Left ventricle myocardium inferior (tissue), 1 donor: Measurements from ENCODE around the gene MCCC2. TPM values are rescaled to one million over a fixed set of nuclear protein-coding genes. Genes with fewer than 3 reads are reported as not detected.
"Not testable (repeated sequence)": the region's sequence is repeated elsewhere in the genome, so short reads cannot be mapped to it uniquely, and the experiment has no call there.

Experiments used
- DNase-seq: peaks from one replicate; pipeline ENCODE4 v3.0.0-alpha.2; 2020
- H3K27ac ChIP-seq: fragments of 200-600 bp; replicated peaks from 2 replicates; pipeline ENCODE4 v1.8.0; 2021
- H3K27me3 ChIP-seq: fragments of 200-600 bp; 2 replicates; pipeline ENCODE4 v1.8.0; 2021; ENCODE audit warnings: low read depth
- H3K36me3 ChIP-seq: fragments of 200-600 bp; 2 replicates; pipeline ENCODE4 v1.8.0; 2021
- H3K4me1 ChIP-seq: fragments of 200-600 bp; 2 replicates; pipeline ENCODE4 v1.8.0; 2021
- H3K4me3 ChIP-seq: fragments of 200-600 bp; 2 replicates; pipeline ENCODE4 v1.8.0; 2021; ENCODE audit warnings: mild to moderate bottlenecking, moderate library complexity
- H3K9me3 ChIP-seq: fragments of 200-600 bp; replicated peaks from 2 replicates; pipeline ENCODE4 v1.8.0; 2021
- intact Hi-C: fragments of 100-400 bp; cut with micrococcal nuclease; formaldehyde crosslinking; loops from one replicate; pipeline ENCODE4 v1.11.0; 2022
- total RNA-seq: library from RNA; stranded (reverse); fragmentation: NEBNext Ultra II Directional; extraction: Animal tissue kit (Norgen Biotek cat#: 25700); gene quantifications from one replicate; pipeline ENCODE4 v1.2.1, GENCODE V29; 2021
- TF ChIP-seq, protein P1 (sequence below): fragments of 200-600 bp; IDR thresholded peaks from 2 replicates; pipeline ENCODE4 v1.8.0; 2021; ENCODE audit warnings: antibody characterized with exemption, mild to moderate bottlenecking, borderline replicate concordance
- donor health status: DM: no; HTN: yes; CAD: no; lungs with severe emphysema.

The MCCC2 gene
- total RNA-seq, 1 donor from 2014 or later: 154 TPM

GRCh38 chr5:71640408-71640807 lies 53.3 kb downstream of the MCCC2 start:
- TF ChIP-seq, protein P1, sequence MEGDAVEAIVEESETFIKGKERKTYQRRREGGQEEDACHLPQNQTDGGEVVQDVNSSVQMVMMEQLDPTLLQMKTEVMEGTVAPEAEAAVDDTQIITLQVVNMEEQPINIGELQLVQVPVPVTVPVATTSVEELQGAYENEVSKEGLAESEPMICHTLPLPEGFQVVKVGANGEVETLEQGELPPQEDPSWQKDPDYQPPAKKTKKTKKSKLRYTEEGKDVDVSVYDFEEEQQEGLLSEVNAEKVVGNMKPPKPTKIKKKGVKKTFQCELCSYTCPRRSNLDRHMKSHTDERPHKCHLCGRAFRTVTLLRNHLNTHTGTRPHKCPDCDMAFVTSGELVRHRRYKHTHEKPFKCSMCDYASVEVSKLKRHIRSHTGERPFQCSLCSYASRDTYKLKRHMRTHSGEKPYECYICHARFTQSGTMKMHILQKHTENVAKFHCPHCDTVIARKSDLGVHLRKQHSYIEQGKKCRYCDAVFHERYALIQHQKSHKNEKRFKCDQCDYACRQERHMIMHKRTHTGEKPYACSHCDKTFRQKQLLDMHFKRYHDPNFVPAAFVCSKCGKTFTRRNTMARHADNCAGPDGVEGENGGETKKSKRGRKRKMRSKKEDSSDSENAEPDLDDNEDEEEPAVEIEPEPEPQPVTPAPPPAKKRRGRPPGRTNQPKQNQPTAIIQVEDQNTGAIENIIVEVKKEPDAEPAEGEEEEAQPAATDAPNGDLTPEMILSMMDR: no peak
- intact Hi-C loops: no loop called here
- Histone ChIP-seq H3K9me3 (no peaks in the 10 kb centered on the region), H3K36me3 (peaks cover 67% of the 10 kb centered on the region), H3K4me3 (no peak overlapping the region), H3K4me1 (no peaks in the 10 kb centered on the region), H3K27ac (no peak overlapping the region), H3K27me3 (no peaks in the 10 kb centered on the region)
- no peak for DNase-seq

GRCh38 chr5:71645030-71645429 lies 57.9 kb downstream of the MCCC2 start:
- Histone ChIP-seq H3K27ac (no peak overlapping the region), H3K27me3 (no peaks in the 10 kb centered on the region), H3K9me3 (no peaks in the 10 kb centered on the region), H3K36me3 (peaks cover 70% of the 10 kb centered on the region), H3K4me3 (no peak overlapping the region), H3K4me1 (no peaks in the 10 kb centered on the region)
- intact Hi-C loops: no loop called here
- no peak for DNase-seq
- TF ChIP-seq, protein P1: no peak

DNA sequence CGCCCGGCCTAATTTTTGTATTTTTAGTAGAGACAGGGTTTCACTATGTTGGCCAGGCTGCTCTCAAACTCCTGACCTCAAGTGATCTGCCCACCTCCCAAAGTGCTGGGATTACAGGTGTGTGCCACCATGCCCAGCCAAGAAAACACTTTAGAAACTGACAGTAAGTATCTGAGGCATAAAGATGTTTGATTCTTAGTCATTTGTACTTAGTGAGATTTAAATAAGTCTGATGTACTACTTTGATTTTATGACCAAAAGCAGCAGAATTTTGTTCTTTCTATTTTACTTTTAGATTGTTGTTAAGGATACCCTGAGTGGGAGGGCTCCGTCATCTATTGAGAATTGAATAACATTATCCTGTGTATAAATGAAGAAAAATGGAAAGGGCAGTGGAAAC lies 63.8 kb downstream of the MCCC2 start:
- intact Hi-C loops: loop anchor here (10.0 kb wide), 1 partner anchor 146 kb away; no protein-coding TSS in a partner anchor

DNA sequence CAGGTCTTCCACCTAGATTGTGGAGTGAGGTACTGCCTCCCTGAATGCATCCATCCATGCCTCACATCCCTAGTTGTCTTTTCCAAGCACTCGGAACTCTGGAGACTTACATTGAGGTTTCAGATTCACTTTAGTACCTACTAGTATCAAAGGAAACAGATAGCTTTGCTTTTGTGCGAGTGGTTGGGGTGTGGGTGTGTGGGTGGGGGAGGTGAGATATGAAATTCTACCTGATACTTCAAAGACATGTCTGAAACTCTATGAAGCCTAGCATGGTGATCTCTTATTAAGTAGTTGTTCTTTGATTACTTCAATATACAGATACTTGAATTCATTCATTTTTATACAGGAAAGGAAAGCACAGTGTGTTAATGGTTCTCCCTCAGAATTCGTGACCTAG lies 64.4 kb downstream of the MCCC2 start:
- intact Hi-C loops: loop anchor here (10.0 kb wide), 1 partner anchor 147 kb away; no protein-coding TSS in a partner anchor
- H3K27me3 ChIP-seq: no peaks in the 10 kb centered on the region
- H3K27ac ChIP-seq: no peak overlapping the region
- no peak overlapping the region for H3K4me3 ChIP-seq
- H3K36me3 ChIP-seq: peaks cover 90% of the 10 kb centered on the region
- DNase-seq: no peak
- H3K4me1 ChIP-seq: peaks cover 3% of the 10 kb centered on the region
- H3K9me3 ChIP-seq: no peaks in the 10 kb centered on the region
- TF ChIP-seq, protein P1: no peak

More for the DNA sequence above, 63.8 kb downstream of the MCCC2 start:
- not testable (repeated sequence) for H3K9me3 ChIP-seq, H3K27me3 ChIP-seq, H3K4me1 ChIP-seq, DNase-seq, H3K4me3 ChIP-seq, H3K27ac ChIP-seq
- H3K36me3 ChIP-seq: peaks cover 90% of the 10 kb centered on the region

GRCh38 chr5:71652349-71652748 lies 65.2 kb downstream of the MCCC2 start:
- peaks cover 94% of the 10 kb centered on the region for H3K36me3 ChIP-seq

DNA sequence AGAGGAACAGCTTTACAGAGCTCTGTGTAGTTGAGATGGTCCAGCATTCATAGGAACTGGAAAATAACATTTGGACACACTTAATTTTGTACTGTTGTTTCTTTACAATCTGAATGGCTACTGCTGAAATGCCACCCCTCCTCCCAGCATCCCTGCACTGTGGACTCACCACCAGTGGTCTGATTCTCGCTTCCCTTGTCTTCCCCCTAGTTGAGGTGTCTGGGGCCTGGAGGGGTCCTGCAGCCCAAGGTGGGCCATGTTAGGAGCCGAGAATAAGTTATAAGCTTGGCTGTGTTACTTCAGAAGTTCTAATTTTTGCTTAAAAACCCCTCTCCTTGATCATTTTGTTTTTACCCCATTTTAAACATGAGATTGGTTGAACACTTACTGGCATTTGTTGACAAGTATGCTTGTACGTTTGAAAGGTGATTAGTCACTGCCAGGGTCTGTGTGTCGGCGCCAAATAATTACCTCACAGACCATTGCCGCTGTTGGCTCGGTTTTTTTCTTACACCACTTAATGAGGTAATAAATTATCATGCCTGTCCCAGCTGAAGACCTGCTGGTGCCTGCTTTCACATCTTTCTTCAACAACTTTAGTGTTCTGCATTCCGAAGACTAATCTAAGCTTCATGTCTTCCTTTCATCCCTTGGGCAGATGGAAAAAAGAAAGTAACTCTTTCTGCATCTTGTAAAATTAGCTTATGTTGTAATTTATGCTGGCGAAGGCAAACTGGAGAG lies 65.8 kb downstream of the MCCC2 start:
- Histone ChIP-seq H3K9me3 (no peaks in the 10 kb centered on the region), H3K27me3 (no peaks in the 10 kb centered on the region), H3K27ac (no peak overlapping the region), H3K4me1 (peaks cover 3% of the 10 kb centered on the region), H3K36me3 (peaks cover 95% of the 10 kb centered on the region), H3K4me3 (no peak overlapping the region)
- intact Hi-C loops: loop anchor here (10.0 kb wide), 1 partner anchor 148 kb away; no protein-coding TSS in a partner anchor
- TF ChIP-seq, protein P1: no peak
- DNase-seq: no peak

More at GRCh38 chr5:71652349-71652748, 65.2 kb downstream of the MCCC2 start:
- Histone ChIP-seq H3K4me3 (no peak overlapping the region), H3K9me3 (no peaks in the 10 kb centered on the region), H3K27me3 (no peaks in the 10 kb centered on the region), H3K4me1 (peaks cover 3% of the 10 kb centered on the region), H3K27ac (no peak overlapping the region)
- intact Hi-C loops: loop anchor here (10.0 kb wide), 1 partner anchor 148 kb away; no protein-coding TSS in a partner anchor
- TF ChIP-seq, protein P1: no peak
- DNase-seq: no peak
